GM04504 (cell line): Measurements from ENCODE around the gene MALRD1.

Source experiments
- DNase-seq: peaks from one replicate; pipeline ENCODE4 v3.0.0-alpha.2; 2012; ENCODE audit warnings: low read depth

The MALRD1 gene

DNA sequence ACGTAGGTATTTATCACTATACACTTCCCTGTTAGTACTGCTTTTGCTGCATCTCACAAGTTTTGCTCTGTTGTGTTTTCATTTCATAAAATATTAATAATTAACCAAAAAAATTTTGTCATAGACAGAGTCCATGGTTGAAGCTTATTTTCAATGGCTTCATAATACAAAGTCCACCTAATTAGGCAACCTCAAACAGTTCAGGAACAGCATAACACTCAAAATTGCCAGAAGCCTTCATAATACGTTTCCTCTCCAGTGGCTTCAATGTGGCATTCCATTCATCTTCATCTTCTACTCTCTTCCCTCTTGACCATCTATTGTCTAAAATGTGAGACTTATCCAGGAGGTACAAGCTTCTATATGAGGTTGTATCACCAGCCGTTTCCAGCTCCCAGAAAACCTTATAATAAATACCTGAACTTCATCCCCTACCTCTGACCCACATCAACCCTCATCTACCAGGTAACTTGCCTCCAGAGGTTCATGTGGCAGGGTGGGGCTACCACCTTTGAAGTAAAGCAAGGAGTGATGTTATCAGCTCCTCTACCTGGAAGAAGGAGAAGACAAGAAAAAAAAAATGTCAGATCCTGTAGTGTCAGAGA lies 337.3 kb downstream of the MALRD1 start:
- no peak for DNase-seq

DNA sequence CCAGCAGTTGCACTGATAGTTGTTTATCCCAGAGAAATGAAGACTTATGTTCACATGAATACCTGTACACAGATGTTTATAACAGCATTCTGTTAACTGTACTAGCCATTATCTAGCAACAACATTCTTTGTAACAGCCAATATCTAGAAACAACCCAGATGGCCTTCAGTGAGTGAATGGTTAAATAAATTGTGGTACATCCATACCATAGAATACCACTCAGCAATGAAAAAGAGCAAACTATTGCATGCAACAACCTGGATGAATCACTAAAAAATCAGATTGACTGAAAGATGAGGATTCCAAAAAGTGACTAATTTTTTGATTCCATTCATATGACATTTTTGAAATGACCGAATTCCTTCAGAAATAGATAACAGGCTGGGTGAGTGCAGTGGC lies 360.3 kb downstream of the MALRD1 start:
- DNase-seq: no peak

- DNase-seq: no peak
Measured at GRCh38 chr10:19411119-19411518, 362.5 kb downstream of the MALRD1 start.

- DNase-seq: peak; percentile 1
Measured at GRCh38 chr10:19412531-19412930, 363.9 kb downstream of the MALRD1 start.

GRCh38 chr10:19416164-19416563 lies 367.6 kb downstream of the MALRD1 start:
- no peak for DNase-seq

- DNase-seq: no peak
Measured at GRCh38 chr10:19417740-19418139, 369.1 kb downstream of the MALRD1 start.

DNA sequence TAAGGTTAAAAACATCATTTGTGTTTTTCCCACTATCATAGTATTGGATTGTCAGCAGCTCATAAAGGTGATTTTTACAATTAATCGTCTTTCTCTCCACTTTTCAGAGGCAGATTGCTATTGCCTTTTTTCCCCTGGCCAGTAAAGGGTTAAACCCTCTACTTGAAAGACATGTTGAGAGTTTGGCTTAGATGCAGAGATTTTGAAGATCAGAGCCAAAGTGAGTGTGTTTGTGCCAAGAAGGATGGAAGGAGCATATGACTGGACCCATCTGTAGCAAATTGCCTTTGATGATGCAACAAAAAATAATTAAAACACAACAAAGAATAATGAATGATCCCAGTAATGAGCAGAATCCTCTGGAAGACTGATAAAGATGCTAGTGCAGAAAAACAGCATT lies 373.1 kb downstream of the MALRD1 start:
- DNase-seq: no peak

- DNase-seq: no peak
Measured at GRCh38 chr10:19426034-19426433, 377.4 kb downstream of the MALRD1 start.

- DNase-seq: no peak
Measured at GRCh38 chr10:19431622-19432351, 383.2 kb downstream of the MALRD1 start.

DNA sequence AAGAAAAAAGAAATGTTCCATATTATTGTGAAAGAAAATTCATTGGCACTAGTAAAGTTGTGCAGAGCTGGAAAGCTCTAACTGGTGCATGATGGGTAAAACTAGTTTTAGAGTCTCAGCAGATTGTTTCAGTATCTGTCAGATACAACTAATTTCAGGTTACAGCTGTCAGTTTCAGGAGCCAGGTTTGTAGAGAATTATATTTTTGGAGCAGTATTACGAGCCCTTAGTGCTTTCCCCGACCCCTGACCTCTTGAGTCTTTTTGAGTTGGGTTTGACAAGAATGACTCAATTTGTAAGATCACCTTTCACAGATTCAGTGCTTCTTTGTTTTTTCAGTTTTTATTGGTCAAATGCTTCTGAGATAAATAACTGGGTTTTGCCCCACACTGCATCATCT lies 401.3 kb downstream of the MALRD1 start:
- no peak for DNase-seq

GRCh38 chr10:19451356-19451755 lies 402.8 kb downstream of the MALRD1 start:
- no peak for DNase-seq

DNA sequence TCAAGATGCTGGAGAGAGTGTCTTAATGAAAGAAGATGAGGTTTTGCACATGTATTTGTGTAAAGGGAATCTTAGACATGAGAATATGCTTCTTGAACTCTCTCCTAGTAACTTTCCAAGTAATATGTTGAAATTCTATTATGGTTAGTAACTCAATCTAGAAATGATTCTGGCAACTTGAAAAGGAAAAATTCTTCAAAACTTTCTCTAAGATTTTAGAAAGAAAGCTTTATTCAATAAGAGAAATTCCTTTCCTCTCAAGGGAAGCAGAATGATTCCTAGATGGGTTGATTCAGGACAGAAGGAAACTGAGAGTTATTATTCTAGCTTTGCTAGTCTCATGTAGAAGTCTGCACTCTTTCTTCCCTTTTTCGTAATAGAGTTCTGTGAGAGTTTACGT lies 403.3 kb downstream of the MALRD1 start:
- DNase-seq: no peak

- DNase-seq: no peak
Measured at GRCh38 chr10:19453967-19454366, 405.4 kb downstream of the MALRD1 start.

DNA sequence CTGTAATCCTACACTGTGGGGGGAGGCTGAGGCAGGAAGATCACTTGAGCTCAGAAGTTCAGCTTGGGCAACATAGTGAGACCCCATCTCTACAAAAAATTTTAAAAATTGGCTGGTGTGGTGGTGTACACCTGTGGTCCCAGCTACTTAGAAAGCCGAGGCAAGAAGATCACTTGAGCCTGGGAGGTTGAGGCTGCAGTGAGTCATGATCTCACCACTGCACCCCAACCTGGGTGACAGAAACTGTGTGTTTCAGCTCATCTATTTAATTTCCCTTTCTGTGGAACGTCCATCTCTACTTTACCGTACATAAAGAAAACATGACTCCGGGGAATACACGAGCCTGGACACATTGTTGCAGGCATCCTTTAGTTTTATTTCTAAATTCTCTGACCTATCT lies 413.0 kb downstream of the MALRD1 start:
- DNase-seq: no peak

DNA sequence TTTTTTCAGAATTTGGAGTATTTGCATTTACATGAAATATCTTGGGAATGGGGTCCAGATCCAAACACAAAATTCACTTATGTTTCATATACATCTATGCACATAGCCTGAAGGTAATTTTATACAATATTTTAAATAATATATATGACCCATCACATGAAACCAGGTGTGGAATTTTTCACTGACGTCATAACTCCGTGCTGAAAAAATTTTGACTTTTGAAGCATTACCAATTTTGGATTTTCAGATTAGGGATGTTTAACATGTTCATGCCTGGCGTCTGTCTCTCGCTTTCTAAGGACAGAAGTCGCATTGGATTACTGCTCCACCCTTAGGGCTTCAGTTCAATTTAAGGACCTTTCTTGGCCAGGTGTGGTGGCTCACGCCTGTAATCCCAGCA lies 418.1 kb downstream of the MALRD1 start:
- DNase-seq: no peak

DNA sequence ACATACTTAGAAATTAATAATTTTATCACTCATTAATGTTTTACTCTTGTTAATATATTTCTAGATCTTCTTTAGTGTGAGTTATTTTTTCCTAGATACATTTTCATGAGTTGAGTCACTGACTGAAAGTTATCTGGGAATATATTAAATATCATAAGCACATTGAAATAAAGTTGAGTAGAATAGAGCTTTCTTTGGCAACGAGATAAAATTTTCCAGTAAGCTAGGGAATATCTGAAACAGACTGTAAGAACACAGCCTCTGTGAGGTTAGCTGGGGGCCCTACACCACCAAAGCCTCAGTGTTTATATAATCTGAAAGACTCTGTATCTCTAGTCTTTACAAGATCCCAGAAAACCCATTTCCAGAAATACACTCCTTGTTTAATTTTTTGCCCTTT lies 419.8 kb downstream of the MALRD1 start:
- no peak for DNase-seq

DNA sequence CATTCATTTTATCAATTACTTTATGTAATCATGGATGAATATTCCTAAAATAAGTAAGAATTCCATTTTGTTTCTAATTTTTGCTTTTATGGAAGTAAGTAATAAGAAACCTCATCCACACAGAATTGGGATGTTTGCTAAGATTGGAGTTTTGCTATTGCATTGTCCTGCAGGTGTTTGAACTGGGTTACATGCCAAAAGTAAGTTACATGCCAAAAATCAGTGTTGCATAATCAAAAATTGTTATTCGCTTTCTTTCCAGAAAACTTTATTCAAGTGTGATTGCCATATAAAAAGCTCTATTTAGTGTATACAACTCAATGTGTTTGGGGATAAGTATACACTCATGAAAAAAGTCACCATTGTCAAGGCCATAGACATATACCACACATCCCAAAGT lies 420.9 kb downstream of the MALRD1 start:
- DNase-seq: no peak

DNA sequence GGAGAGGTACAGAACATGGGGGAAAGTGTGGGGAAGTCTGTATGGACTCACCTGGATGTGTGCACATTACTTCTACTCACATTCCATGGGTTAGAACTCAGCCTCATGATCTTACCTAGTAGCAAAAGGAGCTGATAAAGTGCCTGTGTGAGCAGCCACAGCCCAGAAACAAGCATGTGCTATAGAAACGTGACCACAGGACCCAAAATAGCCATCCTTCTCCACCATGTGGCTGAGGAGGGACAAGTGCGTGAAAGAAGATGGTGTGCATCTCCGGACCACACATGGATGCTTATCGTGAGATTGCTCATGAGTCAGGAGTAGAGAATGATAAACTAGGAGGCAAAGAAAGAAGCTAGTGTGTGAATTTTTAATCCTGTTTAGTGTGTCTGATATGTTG lies 431.3 kb downstream of the MALRD1 start:
- DNase-seq: no peak

DNA sequence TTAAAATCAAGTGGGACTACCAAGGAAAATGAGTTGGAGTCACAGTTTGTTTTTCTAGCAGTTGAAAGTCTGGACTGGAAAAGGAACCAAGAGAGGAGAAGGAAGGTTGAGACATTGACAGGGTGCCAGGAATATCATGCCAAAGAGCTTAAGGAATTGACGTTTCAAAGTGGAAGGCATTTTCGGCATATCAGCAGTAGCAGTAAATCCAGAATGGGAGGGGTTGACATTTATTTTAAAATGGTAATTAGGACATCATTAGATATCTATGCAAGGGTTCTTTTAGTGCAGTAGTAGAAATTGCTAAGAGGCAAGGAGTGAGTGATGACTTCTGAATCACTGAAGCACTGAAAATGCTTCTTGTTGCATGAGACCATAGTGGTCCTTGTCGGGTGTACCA lies 431.8 kb downstream of the MALRD1 start:
- DNase-seq: no peak

- DNase-seq: no peak
Measured at GRCh38 chr10:19483421-19483820, 434.8 kb downstream of the MALRD1 start.

- peak; percentile 3 for DNase-seq
Measured at GRCh38 chr10:19488592-19489280, 440.1 kb downstream of the MALRD1 start.

GRCh38 chr10:19491166-19491565 lies 442.6 kb downstream of the MALRD1 start:
- no peak for DNase-seq

- no peak for DNase-seq
Measured at GRCh38 chr10:19493917-19494316, 445.3 kb downstream of the MALRD1 start.
